Hepatocyte (in vitro differentiated cells): Measurements from ENCODE around the gene VWA7. TPM values are rescaled to one million over a fixed set of nuclear protein-coding genes. Genes with fewer than 3 reads are reported as not detected.

Experiments
- DNase-seq: peaks from one replicate; pipeline ENCODE4 v3.0.0-alpha.2; 2016; ENCODE audit warnings: low spot score
- H2AFZ ChIP-seq: fragments of 200-600 bp; sonication (generic); 2 replicates; pipeline ENCODE4 v1.6.0; 2016; ENCODE audit warnings: antibody characterized with exemption, mild to moderate bottlenecking
- H3K27ac ChIP-seq: fragments of 200-600 bp; sonication (generic); 2 replicates; pipeline ENCODE4 v1.5.1; 2016; ENCODE audit warnings: mild to moderate bottlenecking
- H3K27me3 ChIP-seq: fragments of 200-600 bp; sonication (generic); 2 replicates; pipeline ENCODE4 v1.6.1; 2016
- H3K36me3 ChIP-seq: fragments of 200-600 bp; sonication (generic); replicated peaks from 2 replicates; pipeline ENCODE4 v1.5.1; 2016; ENCODE audit warnings: low read depth; ENCODE audit not compliant: insufficient read depth
- H3K4me1 ChIP-seq: fragments of 200-600 bp; sonication (generic); 2 replicates; pipeline ENCODE4 v1.5.1; 2016; ENCODE audit warnings: mild to moderate bottlenecking, moderate library complexity; ENCODE audit not compliant: insufficient read depth
- H3K4me2 ChIP-seq: fragments of 200-600 bp; sonication (generic); 2 replicates; pipeline ENCODE4 v1.6.0; 2016
- H3K4me3 ChIP-seq: fragments of 200-600 bp; sonication (generic); 2 replicates; pipeline ENCODE4 v1.5.1; 2016; ENCODE audit warnings: mild to moderate bottlenecking
- H3K79me2 ChIP-seq: fragments of 200-600 bp; sonication (generic); 2 replicates; pipeline ENCODE4 v1.6.0; 2017; ENCODE audit warnings: mild to moderate bottlenecking
- H3K9me2 ChIP-seq: fragments of 200-600 bp; sonication (generic); replicated peaks from 2 replicates; pipeline ENCODE4 v1.6.0; 2017; ENCODE audit warnings: mild to moderate bottlenecking; ENCODE audit not compliant: insufficient read depth
- H3K9me3 ChIP-seq: fragments of 200-600 bp; sonication (generic); 2 replicates; pipeline ENCODE4 v1.5.1; 2016; ENCODE audit warnings: low read depth, mild to moderate bottlenecking
- H4K20me1 ChIP-seq: fragments of 200-600 bp; sonication (generic); 2 replicates; pipeline ENCODE4 v1.6.0; 2016; ENCODE audit warnings: mild to moderate bottlenecking; ENCODE audit not compliant: insufficient read depth, poor library complexity, severe bottlenecking
- EZH2 ChIP-seq: fragments of 200-600 bp; sonication (generic); IDR thresholded peaks from 2 replicates; pipeline ENCODE4 v1.6.1; 2016; ENCODE audit warnings: antibody characterized with exemption, mild to moderate bottlenecking, borderline replicate concordance
- EZH2phosphoT487 ChIP-seq: fragments of 200-600 bp; sonication (generic); IDR thresholded peaks from one replicate; pipeline ENCODE4 v1.6.1; 2018; ENCODE audit warnings: antibody characterized with exemption, mild to moderate bottlenecking, low read depth, moderate library complexity; ENCODE audit not compliant: unreplicated experiment, severe bottlenecking
- WGBS: methylation state at CpG from one replicate; pipeline ENCODE4 v1.1.6; 2016; ENCODE audit warnings: low lambda C conversion rate; ENCODE audit errors: missing lambda C conversion rate; 5-methylcytosine and 5-hydroxymethylcytosine counted together
- polyA plus RNA-seq: library from polyadenylated mRNA; unstranded; fragments of >200 nt; fragmentation: Nextera tagmentation; extraction: Ambion mirVana; gene quantifications from 2 replicates; pipeline ENCODE4 v1.2.1, GENCODE V29; 2016
- total RNA-seq: library from RNA; depleted of rRNA; stranded (reverse); fragments of >200 nt; gene quantifications from 2 replicates; pipeline ENCODE4 v1.2.3, GENCODE V29; 2014
- TF ChIP-seq, protein P1 (sequence below): fragments of 200-600 bp; sonication (generic); IDR thresholded peaks from 2 replicates; pipeline ENCODE4 v1.5.1; 2016; ENCODE audit warnings: antibody characterized with exemption, mild to moderate bottlenecking; ENCODE audit not compliant: poor library complexity

The VWA7 gene
- total and polyA plus RNA-seq, 2 experiments from 2014 or later = 3.4 to 5.2 TPM

GRCh38 chr6:31784098-31784925, 7.2 kb upstream of the VWA7 start:
- no peaks in the 10 kb centered on the region for H4K20me1 ChIP-seq
- no peak for DNase-seq
- no peak overlapping the region for H3K4me2 ChIP-seq
- 96% methylated on average over 15 of the region's 15 CpGs for WGBS
- H3K79me2 ChIP-seq = peaks cover 2% of the 10 kb centered on the region
- no peaks in the 10 kb centered on the region for H3K9me2 ChIP-seq
- no peak overlapping the region for H2AFZ ChIP-seq
- H3K9me3 ChIP-seq = no peaks in the 10 kb centered on the region
- H3K27ac ChIP-seq = no peak overlapping the region
- H3K27me3 ChIP-seq = no peaks in the 10 kb centered on the region
- no peaks in the 10 kb centered on the region for H3K36me3 ChIP-seq
- TF ChIP-seq EZH2 (no peak), EZH2phosphoT487 (no peak)
- TF ChIP-seq, protein P1, sequence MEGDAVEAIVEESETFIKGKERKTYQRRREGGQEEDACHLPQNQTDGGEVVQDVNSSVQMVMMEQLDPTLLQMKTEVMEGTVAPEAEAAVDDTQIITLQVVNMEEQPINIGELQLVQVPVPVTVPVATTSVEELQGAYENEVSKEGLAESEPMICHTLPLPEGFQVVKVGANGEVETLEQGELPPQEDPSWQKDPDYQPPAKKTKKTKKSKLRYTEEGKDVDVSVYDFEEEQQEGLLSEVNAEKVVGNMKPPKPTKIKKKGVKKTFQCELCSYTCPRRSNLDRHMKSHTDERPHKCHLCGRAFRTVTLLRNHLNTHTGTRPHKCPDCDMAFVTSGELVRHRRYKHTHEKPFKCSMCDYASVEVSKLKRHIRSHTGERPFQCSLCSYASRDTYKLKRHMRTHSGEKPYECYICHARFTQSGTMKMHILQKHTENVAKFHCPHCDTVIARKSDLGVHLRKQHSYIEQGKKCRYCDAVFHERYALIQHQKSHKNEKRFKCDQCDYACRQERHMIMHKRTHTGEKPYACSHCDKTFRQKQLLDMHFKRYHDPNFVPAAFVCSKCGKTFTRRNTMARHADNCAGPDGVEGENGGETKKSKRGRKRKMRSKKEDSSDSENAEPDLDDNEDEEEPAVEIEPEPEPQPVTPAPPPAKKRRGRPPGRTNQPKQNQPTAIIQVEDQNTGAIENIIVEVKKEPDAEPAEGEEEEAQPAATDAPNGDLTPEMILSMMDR = no peak
- H3K4me1 ChIP-seq = no peaks in the 10 kb centered on the region
- H3K4me3 ChIP-seq = no peak overlapping the region

DNA sequence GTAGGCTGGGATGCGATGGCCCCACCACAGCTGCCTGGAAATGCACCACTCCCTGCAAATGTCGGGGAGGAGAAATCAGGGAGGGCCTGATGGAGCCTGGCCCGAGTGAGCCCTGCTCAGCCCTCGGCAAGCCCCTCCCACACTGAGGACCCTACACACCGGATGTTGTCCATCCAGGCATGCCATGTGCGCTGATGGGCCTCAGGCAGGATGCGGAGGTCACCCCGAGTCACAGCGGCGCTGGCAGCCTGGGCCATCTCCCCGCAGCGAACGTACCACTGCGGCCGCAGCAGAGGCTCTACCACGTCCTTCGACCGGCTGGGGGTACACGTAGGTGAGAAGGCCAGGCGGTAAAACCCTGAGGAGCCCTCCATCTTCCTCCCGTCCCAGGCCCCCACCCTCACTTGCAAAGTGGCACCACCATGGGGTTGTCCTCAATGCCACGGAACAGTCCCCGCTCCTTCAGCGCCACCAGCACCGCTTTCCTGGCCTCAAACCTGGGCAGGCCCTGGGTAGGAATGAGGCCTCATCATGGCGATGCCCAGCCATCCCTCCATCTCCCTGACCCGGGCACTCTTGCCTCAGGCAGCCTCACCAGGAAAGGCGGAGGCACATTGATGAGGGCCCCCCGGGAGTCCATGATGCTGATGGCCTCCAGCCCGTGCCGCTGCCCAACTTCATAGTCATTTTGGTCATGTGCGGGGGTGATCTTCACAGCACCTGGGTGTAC, 5.2 kb upstream of the VWA7 start:
- peaks cover 12% of the 10 kb centered on the region for H3K4me1 ChIP-seq
- no peaks in the 10 kb centered on the region for H3K9me2 ChIP-seq
- no peak for DNase-seq
- no peaks in the 10 kb centered on the region for H3K36me3 ChIP-seq
- H4K20me1 ChIP-seq = no peaks in the 10 kb centered on the region
- no peaks in the 10 kb centered on the region for H3K27me3 ChIP-seq
- no peak overlapping the region for H3K4me3 ChIP-seq
- no peak overlapping the region for H3K4me2 ChIP-seq
- no peak overlapping the region for H2AFZ ChIP-seq
- H3K9me3 ChIP-seq = no peaks in the 10 kb centered on the region
- TF ChIP-seq EZH2phosphoT487 = no peak
- TF ChIP-seq EZH2 = no peak
- TF ChIP-seq, protein P1 = no peak
- 98% methylated on average over 31 of the region's 32 CpGs for WGBS
- H3K27ac ChIP-seq = no peak overlapping the region
- H3K79me2 ChIP-seq = no peaks in the 10 kb centered on the region

GRCh38 chr6:31781244-31782125, 4.4 kb upstream of the VWA7 start:
- H3K79me2 ChIP-seq = no peaks in the 10 kb centered on the region
- TF ChIP-seq EZH2phosphoT487 = no peak
- TF ChIP-seq, protein P1 = no peak
- no peak for TF ChIP-seq EZH2
- no peaks in the 10 kb centered on the region for H3K9me2 ChIP-seq
- H3K4me1 ChIP-seq = peaks cover 19% of the 10 kb centered on the region
- H3K36me3 ChIP-seq = no peaks in the 10 kb centered on the region
- H3K9me3 ChIP-seq = no peaks in the 10 kb centered on the region
- H4K20me1 ChIP-seq = no peaks in the 10 kb centered on the region
- WGBS = 97% methylated on average over 20 of the region's 23 CpGs
- no peak overlapping the region for H3K4me2 ChIP-seq
- DNase-seq = no peak
- no peak overlapping the region for H3K27ac ChIP-seq
- no peak overlapping the region for H2AFZ ChIP-seq
- H3K4me3 ChIP-seq = no peak overlapping the region
- H3K27me3 ChIP-seq = no peaks in the 10 kb centered on the region
